ENCODE measurements around the gene ANKRD40CL.

The ANKRD40CL gene

DNA sequence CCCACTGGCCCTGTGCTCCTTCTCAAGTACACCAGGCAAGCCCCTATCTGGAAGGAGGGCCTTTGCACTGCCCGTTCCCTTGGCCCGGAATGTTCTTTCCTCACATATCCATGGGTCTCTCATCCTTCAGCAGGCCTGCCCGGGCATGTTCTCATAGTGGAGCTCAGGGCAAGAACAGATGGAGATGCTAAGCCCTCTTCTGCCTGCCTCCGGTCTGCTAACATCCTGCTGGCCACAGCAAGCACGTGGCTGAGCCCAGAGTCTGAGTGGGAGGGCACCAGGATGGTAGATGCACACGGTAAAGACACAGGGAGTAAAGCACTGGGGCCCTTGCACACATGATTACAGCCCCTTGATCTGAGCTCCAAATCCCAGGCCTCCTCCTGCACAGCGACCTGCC lies 19.8 kb upstream of the ANKRD40CL start:
- DNase-seq (ENCODE audit: low read depth), result no peak

DNA sequence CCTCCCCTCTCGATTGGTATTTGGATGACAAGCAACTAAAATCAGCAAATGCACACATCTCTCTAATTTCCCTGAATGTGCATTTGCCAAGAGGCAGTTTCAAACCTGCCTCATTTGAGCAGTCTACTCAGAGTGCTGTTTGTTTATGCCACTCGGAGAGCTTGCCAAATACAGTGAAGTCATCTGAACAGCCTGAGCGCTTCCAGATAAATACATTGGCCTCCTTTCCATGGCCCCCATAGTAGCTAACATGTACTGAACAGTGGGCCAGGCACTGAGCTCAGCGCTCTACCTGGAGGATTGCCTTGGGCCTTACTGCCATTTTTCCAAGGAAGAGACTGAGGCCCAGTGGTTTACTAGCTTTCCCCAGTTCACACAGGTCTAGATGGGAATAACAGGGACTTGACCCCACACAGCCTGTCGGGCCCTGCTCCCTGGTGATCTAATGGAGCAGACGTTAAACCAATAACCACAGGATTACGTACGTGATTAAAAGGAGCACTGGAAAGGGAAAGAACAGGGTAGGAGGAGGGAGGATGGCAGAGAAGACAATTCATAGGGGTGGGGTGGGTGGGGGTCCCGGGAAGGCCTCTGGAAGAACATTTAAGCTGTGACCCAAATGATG lies 18.7 kb upstream of the ANKRD40CL start:
- no peak for DNase-seq (ENCODE audit: low read depth)

DNA sequence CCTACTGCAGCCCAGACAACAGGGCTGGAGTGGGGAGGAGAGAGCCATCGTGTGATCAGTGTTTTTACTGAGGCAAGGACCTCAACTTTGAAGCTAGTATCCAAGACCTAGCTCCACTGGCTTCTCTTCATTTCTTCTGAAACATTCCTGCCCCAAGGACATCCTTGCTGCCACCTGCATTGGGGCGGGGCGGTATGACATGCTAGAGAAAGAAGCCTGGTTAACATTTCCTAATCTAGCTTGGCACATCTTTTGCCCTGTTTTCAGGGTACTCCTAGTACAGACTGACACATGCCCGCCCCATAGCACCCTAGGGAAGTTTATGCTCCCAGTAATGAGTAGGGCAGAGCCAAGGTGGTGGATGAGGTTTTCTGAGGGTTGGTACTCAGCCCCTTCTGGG lies 17.8 kb upstream of the ANKRD40CL start:
- DNase-seq (ENCODE audit: low read depth), result no peak

DNA sequence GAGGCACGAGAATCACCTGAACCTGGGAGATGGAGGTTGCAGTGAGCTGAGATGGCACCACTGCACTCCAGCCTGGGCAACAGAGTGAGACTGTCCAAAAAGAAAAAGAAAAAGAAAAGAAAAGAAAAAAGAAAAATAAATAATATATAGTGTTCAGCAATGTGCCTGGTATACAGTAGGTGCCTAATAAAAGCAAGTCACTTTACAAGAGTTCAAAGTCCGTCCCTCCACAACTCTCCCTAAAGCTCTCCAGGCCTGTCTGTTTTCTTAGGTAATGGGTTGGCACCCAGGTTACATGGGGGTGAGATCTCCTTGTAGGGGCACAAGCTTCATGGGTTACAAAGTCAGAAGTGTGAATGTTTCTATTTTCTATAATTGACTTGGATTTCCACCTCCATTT lies 16.6 kb upstream of the ANKRD40CL start:
- no peak for DNase-seq (ENCODE audit: low read depth)

DNA sequence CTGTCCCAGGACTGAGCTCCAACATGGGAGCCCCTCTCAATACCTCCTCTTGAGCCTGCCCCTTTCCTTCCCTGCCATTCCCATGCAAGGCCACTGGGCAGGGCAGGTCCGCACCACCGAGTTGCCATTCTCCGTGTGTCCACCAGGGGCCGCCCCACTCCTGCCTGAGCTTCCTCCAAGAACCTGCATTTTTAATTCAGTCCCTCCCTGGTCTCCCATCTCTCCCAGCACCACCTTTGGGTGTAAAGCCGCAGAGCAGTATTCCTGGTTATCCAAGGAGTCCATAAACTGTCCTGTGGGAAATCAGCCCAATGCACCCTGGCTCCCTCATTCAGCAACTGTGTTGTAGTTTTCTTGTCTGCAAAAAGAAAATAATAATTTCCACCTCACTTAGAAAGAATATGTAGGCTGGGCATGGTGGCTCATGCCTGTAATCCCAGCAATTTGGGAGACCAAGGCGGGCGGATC lies 15.9 kb upstream of the ANKRD40CL start:
- peak; percentile 63 for DNase-seq (ENCODE audit: low read depth)

DNA sequence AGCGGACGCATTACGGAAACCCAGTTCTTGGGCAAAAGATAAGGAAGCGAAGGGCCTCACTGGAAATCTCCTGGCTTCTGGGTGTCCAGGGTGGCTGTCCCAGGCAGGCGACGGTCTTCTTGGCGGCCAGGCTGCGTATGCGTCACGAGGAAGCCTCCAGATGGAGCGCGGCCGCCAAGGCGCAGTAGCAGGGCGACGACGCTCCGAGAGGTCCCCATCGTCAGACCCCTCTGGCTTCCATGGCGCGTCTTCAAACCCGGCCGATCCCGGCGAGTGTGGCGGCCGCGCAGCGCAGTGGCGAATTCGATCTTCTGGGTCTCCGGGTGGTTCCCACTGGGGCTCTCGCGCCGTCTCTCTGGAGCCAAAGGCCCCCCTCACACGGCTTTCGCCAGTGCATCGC lies 13.8 kb upstream of the ANKRD40CL start:
- DNase-seq (ENCODE audit: low read depth), result no peak

DNA sequence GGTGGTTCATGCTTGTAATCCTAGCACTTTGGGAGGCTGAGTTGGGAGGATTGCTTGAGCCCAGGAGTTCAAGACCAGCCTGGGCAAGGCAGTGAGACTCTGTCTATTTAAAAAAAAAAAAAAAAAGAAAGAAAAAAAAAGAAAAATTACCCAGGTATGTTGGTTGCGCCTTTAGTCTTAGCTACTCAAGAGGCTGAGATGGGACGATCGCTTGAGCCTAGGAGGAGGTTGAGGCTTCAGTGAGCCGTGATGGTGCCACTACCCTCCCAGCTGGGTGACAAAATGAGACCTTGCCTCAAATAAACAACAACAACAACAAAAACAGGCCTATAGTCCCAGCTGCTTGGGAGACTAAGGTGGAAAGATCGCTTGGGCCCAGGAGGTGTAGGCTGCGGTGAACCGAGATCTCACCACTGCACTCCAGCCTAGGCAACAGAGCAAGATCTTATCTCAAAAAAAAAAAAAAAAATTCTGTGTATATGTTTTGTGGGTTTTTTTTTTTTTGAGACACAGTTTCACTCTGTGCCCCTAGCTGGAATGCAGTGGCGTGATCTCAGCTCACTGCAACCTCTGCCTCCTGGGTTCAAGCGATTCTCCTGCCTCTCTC lies 12.5 kb upstream of the ANKRD40CL start:
- DNase-seq (ENCODE audit: low read depth), result peak; percentile 9

DNA sequence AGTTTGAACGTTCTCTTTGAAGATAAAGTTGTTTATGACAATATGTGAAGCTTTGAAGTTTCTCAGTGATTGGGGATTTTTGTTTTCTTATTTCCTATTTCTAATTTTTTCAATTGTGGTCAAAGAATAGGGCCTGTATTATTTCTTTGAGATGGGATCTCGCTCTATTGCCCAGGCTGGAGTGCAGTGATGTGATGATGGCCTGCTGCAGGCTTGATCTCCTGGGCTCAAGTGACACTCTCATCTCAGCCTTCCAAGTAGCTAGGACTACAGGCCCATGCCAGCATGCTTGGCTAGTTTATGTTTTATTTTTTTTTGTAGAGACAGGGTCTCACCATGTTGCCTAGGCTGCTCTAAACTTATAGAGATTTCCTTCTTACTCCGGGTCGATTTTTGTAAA lies 11.7 kb upstream of the ANKRD40CL start:
- no peak for DNase-seq (ENCODE audit: low read depth)

DNA sequence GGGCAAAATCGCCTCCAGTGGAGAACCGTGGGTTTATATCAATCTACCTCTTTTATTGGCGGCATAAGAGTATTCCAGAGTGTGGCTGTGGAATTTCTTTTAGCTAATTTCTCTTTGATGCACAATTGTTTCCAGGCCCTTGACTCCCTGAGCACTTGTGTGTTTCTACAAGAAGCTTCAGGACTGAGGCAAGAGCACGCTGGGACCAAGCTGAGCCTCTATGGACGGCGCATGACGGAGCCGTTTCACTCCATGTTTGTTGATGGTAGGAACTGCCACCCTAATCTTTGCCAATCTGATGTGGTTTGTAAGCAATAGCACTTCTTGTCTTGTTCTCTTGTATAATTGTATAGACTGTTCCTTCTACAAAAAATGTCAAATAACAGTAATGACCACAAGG lies 11.2 kb upstream of the ANKRD40CL start:
- DNase-seq (ENCODE audit: low read depth), result no peak

DNA sequence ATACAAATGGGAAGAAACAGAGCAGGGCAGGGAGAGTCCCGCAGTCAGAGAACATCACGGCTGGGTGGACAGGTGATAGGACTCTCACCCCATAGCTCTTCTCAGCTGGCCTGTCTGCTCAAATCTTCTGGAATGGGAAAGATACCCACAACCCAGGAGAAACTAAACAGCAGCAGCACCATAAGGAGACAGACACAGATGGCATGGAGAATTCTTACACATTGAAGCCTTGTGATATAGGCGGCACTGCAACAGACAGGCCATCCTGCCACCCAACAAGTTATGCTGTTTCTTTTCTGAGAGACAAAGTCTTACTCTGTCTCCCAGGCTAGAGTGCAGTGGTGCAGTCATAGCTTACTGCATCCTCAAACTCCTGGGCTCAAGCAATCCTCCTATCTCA lies 8.6 kb upstream of the ANKRD40CL start:
- no peak for DNase-seq (ENCODE audit: low read depth)

DNA sequence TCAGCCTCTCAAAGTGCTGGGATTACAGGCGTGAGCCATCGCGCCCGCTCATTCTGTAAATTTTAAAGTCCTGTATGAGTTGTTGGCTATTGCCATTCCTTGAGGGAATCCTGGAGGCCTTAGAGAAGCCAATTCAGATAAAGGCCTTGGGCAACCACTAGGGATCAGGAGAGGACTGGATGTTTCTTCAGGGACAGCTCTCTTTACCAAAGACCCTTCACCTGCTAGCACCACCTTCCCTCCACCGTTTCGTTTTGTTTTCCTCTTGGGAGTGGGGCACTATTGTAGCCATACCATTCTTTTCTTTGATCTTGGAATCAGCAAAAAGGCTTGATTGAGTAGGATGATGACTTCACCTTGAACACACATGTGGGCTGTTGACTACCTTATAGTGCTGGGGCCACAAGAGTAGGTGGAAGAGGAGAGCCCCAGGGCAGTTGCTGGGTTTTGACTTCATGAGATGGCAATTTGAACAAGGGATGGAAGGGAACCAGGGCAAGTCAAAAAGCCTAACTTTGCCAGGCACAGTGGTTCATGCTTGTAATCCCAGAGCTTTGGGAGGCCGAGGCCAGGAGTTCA lies 7.0 kb upstream of the ANKRD40CL start:
- no peak for DNase-seq (ENCODE audit: low read depth)

DNA sequence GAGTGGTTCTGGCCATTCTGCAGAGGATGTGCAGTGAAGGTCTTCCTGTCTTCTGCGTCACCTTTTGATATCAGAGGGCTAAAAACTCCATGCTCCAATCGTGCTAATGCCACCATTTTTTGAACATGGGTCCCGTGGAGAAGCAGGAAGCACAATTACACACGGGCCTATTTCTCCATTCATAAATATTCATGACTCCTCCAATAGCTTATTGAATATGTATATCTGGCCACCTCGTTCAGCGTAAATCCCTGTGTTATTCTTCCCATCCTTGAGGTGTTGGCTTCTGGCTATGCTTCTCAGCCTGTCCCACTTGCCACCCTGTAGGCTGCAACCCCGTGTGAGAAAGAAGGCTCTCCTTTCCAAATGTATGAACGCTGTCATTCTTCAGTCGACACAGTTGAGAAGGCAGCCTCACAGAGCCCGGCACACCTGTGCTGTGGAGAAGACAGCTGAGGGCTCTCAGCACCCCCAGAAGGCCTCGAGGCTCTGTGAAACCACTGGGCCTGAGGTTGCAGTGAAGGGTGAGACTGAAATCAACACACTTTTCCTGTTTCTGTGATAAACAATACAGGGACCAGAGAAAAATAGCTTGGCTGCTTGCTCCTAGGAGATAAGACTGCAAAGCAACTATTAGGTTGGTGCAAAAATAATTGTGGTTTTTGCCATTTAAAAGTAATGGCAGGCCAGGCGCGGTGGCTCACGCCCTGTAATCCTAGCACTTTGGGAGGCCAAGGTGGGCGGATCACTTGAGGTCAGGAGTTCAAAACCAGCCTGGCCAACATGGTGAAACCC lies 4.9 kb upstream of the ANKRD40CL start:
- no peak for DNase-seq (ENCODE audit: low read depth)

DNA sequence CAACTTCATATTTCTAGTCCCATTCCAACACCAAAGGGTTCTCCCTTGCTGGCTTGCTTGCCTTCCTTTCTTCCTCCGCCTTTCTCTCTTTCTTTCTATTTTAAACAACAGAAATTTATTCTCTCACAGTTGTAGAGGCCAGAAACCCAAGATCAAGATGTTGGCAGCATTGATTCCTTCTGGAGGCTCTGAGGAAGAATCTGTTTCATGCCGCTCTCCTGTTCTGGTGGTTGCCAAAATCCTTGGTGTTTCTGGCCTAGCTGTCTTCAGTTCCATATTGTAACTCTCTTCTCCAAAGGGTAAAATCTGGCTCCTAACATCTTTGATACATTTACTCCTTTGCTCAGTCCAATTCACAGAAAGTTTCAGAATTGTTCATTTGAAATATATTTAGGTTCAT lies 3.0 kb upstream of the ANKRD40CL start:
- DNase-seq (ENCODE audit: low read depth), result no peak

DNA sequence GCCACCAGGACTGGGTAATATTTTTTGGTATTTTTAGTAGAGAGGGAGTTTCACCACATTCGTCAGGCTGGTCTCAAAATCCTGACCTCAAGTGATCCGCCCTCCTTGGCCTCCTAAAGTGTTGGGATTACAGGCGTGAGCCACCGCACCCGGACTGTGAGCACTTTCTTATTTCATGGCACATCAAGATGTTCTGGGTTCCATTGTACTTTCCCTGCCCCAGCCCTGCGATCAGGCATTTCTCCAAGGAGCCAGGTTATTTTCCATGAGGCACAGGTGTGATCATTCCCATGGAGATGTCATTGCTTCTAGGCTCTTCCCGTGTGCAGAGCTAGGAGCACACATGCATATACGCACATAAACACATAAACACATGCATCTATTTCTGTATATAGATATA lies 2.6 kb upstream of the ANKRD40CL start:
- DNase-seq (ENCODE audit: low read depth), result no peak

DNA sequence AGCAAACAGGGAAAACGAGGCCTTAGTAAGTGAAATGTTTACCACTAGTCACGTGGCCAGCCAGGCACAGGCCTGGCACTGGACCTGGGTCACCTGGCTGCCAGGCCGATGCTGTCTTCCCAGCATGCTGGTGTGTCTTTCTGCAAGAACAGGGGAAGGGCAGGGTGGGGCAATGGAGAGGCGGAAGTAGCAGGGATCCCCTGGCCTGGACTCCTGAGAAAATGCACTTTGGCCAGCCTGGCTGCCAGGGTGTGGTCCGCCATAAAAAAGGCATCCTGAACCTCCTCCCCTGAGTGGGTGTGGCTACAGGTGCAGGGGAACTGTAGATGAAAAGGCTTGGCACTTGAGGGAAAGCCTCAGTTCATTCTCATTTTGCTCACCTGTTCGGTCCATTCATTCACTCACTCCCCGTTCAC lies 1.0 kb upstream of the ANKRD40CL start:
- DNase-seq (ENCODE audit: low read depth), result no peak

DNA sequence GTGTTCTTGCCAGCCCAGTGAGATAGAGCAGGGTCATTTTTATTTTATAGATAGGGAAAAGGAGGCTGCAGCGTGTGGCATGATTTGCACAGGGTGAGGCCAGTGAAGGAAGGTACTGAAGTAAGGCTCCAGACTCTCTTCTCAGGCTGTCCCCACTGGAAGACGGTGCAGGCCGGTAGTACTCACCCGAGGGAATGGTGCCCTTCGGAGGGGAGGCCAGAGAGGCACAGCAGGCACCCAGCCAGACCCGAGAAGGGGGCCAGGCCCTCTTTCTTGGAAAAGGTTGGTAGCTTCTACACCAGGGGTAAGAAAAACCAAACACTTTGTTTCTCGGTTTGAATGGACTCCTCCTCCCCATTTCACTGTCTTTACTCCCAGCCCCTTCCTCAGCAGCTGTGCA lies 288 bp downstream of the ANKRD40CL start:
- no peak for DNase-seq (ENCODE audit: low read depth)

DNA sequence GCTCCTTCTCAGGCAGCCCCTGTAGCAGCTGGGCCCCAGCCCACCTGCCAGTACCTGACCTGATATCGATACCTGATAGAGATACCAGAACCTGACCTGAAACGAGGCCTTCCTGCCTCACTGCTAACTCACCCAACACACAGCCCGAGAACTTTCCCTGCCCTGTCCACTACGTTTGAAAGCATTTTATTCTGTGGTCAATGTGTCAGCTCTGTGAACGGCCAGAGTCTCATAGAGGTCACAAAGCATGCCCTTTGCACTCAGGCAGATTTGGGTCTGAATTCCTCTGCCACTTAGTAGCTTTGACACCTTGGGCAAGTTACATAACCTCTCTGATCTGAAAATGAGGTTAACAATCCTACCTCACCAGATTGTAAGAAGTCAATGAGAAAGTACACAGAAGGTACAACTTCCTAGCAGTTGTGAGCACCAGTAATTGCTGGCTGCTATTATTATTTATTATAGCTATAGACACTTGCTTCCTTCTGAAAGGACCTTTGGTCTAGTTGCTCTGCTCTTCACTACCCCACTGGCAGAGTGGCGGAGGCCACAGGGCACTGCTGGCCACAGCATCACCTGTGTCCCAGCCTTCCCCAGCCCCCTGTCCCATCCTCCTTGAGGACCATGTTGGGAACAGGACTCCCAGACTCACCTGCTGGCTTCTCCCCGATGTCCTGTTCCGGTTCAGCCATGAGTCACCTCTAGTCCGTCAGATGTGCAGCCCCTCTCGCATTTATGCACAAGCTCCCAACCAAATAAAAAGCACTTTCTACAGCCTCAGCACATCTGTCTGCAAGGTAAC lies 895 bp downstream of the ANKRD40CL start:
- no peak for DNase-seq (ENCODE audit: low read depth)

DNA sequence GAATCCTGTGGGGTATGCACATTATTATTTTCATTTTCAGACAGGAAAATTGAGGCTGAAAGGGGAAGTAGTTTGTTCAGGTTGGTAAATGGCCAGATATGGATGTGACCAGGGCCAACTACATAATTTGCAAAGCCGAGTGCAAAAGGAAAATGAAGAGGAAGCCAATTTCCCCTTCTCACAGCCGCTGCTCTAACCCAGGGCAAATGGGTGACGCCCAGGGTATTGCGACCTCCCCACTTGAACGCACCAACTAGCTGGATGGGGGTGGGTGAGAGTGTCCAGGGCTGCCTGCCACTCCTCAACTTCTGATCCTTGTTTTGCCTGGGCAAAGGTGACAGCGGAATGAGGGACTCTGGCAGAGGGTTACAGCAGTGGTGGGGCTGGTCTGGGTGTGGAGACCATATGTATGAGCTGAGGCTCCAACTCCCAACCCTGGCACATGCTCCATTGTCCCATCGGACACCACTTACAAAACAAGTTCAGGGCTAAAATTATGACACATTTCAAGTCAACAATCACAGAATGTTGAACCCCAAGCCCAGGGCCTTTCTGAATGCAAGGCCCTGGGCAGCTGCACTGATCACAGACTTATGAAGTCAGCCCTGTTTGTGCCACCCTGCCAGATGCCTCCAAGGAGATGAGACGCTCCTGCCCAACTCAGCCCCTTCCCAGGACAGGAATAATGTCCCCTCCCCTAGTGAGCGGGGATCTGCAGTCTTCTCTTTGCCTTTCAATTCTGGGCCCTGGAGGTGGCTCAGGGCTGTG lies 1.7 kb downstream of the ANKRD40CL start:
- DNase-seq (ENCODE audit: low read depth), result no peak

DNA sequence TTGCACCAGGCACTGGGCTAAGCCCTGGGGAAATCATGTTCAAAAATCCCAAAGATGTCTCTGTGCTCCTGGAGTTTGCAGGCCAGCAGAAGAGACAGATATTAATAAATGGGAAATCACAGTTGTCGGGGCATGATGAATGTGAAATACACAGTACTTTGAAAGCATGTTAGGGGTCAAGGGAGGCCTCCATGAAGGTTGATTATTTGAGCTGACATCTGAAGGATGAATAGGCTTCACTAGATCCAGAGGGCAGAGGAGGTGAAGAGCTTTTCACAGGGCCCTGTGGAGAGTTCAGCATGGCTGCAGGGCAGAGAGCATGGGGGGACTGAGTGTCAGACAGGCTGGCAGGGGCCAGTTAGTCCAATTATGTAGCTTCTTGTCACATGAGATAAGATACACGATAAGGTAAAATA lies 2.6 kb downstream of the ANKRD40CL start:
- DNase-seq (ENCODE audit: low read depth), result no peak

DNA sequence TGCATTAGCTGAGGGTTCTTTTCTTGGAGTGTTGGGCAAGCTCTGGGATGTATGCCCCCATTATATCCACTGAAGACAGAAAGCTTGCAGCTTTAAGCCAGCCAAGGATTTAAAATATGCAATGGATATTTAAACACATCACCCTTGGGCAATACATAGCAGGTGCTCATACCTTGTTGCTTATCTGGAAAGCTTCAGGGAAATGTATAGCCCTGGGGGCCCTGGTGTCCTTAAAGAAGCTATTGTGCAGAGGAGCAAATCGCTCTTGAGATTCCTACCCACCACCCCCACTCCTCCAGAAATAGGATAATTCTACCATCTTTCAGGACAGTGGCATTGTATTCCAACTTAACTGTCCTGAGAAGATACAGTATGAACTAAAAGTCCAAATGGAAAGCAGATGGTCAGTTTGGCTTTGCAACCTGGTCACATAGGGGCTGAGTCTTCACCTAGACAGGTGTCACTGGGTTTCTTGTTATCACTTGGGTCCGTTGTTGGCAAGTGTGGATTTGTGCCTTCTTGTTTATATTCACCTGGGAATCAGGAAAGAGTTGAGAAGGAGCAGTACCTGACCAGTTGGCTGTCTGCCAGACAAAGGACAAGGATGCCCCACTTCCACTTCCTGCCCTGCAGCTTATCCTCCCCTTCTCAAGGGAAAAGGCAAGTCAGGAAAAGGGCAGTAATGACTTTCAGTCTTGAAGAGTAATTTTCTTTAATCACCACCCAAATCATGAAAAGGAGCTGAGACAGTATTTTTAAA lies 3.4 kb downstream of the ANKRD40CL start:
- DNase-seq (ENCODE audit: low read depth), result no peak

DNA sequence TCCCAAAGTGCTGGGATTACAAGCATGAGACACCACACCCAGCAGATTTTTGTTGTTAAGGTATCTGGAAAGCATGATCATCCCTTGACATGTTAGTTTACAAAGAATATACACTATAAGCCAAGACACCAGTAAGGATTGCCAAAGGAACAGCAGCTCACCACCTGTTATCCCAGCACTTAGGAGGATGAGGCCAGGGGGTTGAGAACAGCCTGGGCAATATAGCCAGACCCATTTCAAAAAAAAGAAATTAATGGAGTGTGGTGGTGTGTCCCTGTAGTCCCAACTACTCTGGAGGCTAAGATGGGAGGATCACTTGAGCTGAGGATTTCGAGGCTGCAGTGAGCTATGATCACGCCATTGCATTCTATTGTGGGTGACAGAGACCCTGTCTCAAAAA lies 5.1 kb downstream of the ANKRD40CL start:
- DNase-seq (ENCODE audit: low read depth), result no peak

Measured in stimulated activated CD8-positive, alpha-beta memory T cell treated with anti-CD3 and anti-CD28 coated beads, Interleukin-4, amount 100 ng/mL, for 24 hours (primary cell).